ENCODE measurements around the gene HIGD2B.
A peak's percentile ranks its signal among the peaks of the same experiment; 100 is the strongest.
"Not testable (repeated sequence)": the region's sequence is repeated elsewhere in the genome, so short reads cannot be mapped to it uniquely, and the experiment has no call there.

HIGD2B gene

GRCh38 chr15:72725446-72725845 is 39.5 kb upstream of the HIGD2B start:
- no peak overlapping the region for H3K4me3 ChIP-seq
- H4K20me1 ChIP-seq: no peaks in the 10 kb centered on the region
- no peaks in the 10 kb centered on the region for H3K27me3 ChIP-seq
- H3K9ac ChIP-seq: no peak overlapping the region
- TF ChIP-seq Cebpa-rat (IDR thresholded peaks at IDR 0.05): no peak
- H3K4me1 ChIP-seq: peaks cover 0 to 12% (median 0%) of the 10 kb centered on the region in 10 experiments; a peak in 5 of 20 replicates
- no peaks in the 10 kb centered on the region for H3K9me3 ChIP-seq (replicated peaks in 1 of 11)
- no peak overlapping the region; a peak in 1 of 22 replicates for H3K27ac ChIP-seq
- peaks cover 0 to 4% (median 0%) of the 10 kb centered on the region in 11 experiments; a peak in 2 of 22 replicates for H3K36me3 ChIP-seq
- peak overlapping the region in 2 of 11 experiments; percentile 41 to 65; a peak in 4 of 22 replicates for H3K4me2 ChIP-seq

- Histone ChIP-seq H3K4me1 (peaks cover 0 to 12% (median 0%) of the 10 kb centered on the region in 10 experiments; a peak in 5 of 20 replicates), H4K20me1 (no peaks in the 10 kb centered on the region), H3K9me3 (replicated peaks in 1 of 11) (no peaks in the 10 kb centered on the region), H3K4me2 (no peak overlapping the region), H3K9ac (no peak overlapping the region), H3K27me3 (no peaks in the 10 kb centered on the region), H3K36me3 (no peaks in the 10 kb centered on the region), H3K4me3 (no peak overlapping the region), H3K27ac (no peak overlapping the region)
- TF ChIP-seq Cebpa-rat (IDR thresholded peaks at IDR 0.05): no peak
Observed at GRCh38 chr15:72724028-72724427, 38.0 kb upstream of the HIGD2B start.

- peaks cover 0 to 12% (median 0%) of the 10 kb centered on the region in 10 experiments; a peak in 5 of 20 replicates for H3K4me1 ChIP-seq
- no peak overlapping the region for H3K9ac ChIP-seq
- no peak overlapping the region for H3K4me3 ChIP-seq
- no peak overlapping the region for H3K27ac ChIP-seq
- H4K20me1 ChIP-seq: no peaks in the 10 kb centered on the region
- no peaks in the 10 kb centered on the region for H3K27me3 ChIP-seq
- H3K36me3 ChIP-seq: peaks cover 0 to 9% (median 5%) of the 10 kb centered on the region in 11 experiments; a peak in 9 of 22 replicates
- no peak for TF ChIP-seq Cebpa-rat (IDR thresholded peaks at IDR 0.05)
- no peaks in the 10 kb centered on the region for H3K9me3 ChIP-seq (replicated peaks in 1 of 11)
- H3K4me2 ChIP-seq: no peak overlapping the region
Observed at GRCh38 chr15:72722071-72722696, 36.2 kb upstream of the HIGD2B start.

- H3K4me2 ChIP-seq: peak overlapping the region in 2 of 11 experiments; percentile 52 to 59; a peak in 4 of 22 replicates
- not testable (repeated sequence) for H3K27ac ChIP-seq; H3K27me3 ChIP-seq; H3K4me3 ChIP-seq; H3K9ac ChIP-seq; H4K20me1 ChIP-seq; H3K9me3 ChIP-seq (replicated peaks in 1 of 11)
- peaks cover 0 to 10% (median 0%) of the 10 kb centered on the region in 10 experiments; a peak in 5 of 20 replicates for H3K4me1 ChIP-seq
- peaks cover 0 to 33% (median 6%) of the 10 kb centered on the region in 11 experiments; a peak in 10 of 22 replicates for H3K36me3 ChIP-seq
Observed at GRCh38 chr15:72708551-72709303, 22.7 kb upstream of the HIGD2B start.

- Histone ChIP-seq H3K4me1 (peaks cover 0 to 10% (median 0%) of the 10 kb centered on the region in 10 experiments; a peak in 5 of 20 replicates), H3K4me2 (no peak overlapping the region), H3K9ac (no peak overlapping the region), H3K4me3 (no peak overlapping the region), H3K27me3 (no peaks in the 10 kb centered on the region), H4K20me1 (no peaks in the 10 kb centered on the region), H3K9me3 (replicated peaks in 1 of 11) (no peaks in the 10 kb centered on the region), H3K36me3 (peaks cover 0 to 8% (median 0%) of the 10 kb centered on the region in 11 experiments; a peak in 2 of 22 replicates), H3K27ac (no peak overlapping the region)
- no peak for TF ChIP-seq Cebpa-rat (IDR thresholded peaks at IDR 0.05)
Observed at GRCh38 chr15:72706266-72706665, 20.3 kb upstream of the HIGD2B start.

- H3K9me3 ChIP-seq (replicated peaks in 1 of 11): no peaks in the 10 kb centered on the region
- no peak for TF ChIP-seq Cebpa-rat (IDR thresholded peaks at IDR 0.05)
- H4K20me1 ChIP-seq: no peaks in the 10 kb centered on the region
- no peaks in the 10 kb centered on the region for H3K27me3 ChIP-seq
- H3K4me1 ChIP-seq: no peaks in the 10 kb centered on the region
- no peak overlapping the region for H3K4me2 ChIP-seq
- peaks cover 0 to 6% (median 0%) of the 10 kb centered on the region in 11 experiments; a peak in 1 of 22 replicates for H3K36me3 ChIP-seq
- no peak overlapping the region for H3K9ac ChIP-seq
- no peak overlapping the region for H3K4me3 ChIP-seq
- no peak overlapping the region for H3K27ac ChIP-seq
Observed at GRCh38 chr15:72700076-72700475, 14.1 kb upstream of the HIGD2B start.

- Histone ChIP-seq H3K4me1 (no peaks in the 10 kb centered on the region), H3K4me3 (no peak overlapping the region)
- no peak for TF ChIP-seq Cebpa-rat (IDR thresholded peaks at IDR 0.05)
Observed at GRCh38 chr15:72698938-72699337, 13.0 kb upstream of the HIGD2B start.

GRCh38 chr15:72690938-72691337 is 5.0 kb upstream of the HIGD2B start:
- Histone ChIP-seq H3K4me2 (peak overlapping the region in 2 of 11 experiments; percentile 6 to 19; a peak in 1 of 22 replicates), H3K4me3 (no peak overlapping the region), H3K4me1 (peaks cover 7 to 18% (median 11%) of the 10 kb centered on the region in 10 experiments; a peak in 19 of 20 replicates), H3K36me3 (peaks cover 0 to 6% (median 0%) of the 10 kb centered on the region in 11 experiments; a peak in 1 of 22 replicates), H3K27me3 (no peaks in the 10 kb centered on the region), H3K9me3 (replicated peaks in 1 of 11) (0 out of 22 replicates have a peak, but pooled peaks cover 0 to 4% (median 0%) of the 10 kb centered on the region in 11 experiments), H3K9ac (no peak overlapping the region), H4K20me1 (no peaks in the 10 kb centered on the region), H3K27ac (no peak overlapping the region)
- no peak for TF ChIP-seq Cebpa-rat (IDR thresholded peaks at IDR 0.05)

More at GRCh38 chr15:72698938-72699337, 13.0 kb upstream of the HIGD2B start:
- Histone ChIP-seq H3K9me3 (replicated peaks in 1 of 11) (no peaks in the 10 kb centered on the region), H3K27me3 (no peaks in the 10 kb centered on the region), H3K9ac (no peak overlapping the region), H3K4me2 (no peak overlapping the region), H3K36me3 (peaks cover 0 to 6% (median 0%) of the 10 kb centered on the region in 11 experiments; a peak in 1 of 22 replicates), H4K20me1 (no peaks in the 10 kb centered on the region), H3K27ac (no peak overlapping the region)

- 0 out of 22 replicates have a peak, but pooled peaks cover 0 to 4% (median 0%) of the 10 kb centered on the region in 11 experiments for H3K9me3 ChIP-seq (replicated peaks in 1 of 11)
- H3K27ac ChIP-seq: no peak overlapping the region
- H3K9ac ChIP-seq: no peak overlapping the region
- H3K36me3 ChIP-seq: no peaks in the 10 kb centered on the region
- H3K4me1 ChIP-seq: peaks cover 15 to 28% (median 20%) of the 10 kb centered on the region in 10 experiments
- no peaks in the 10 kb centered on the region for H4K20me1 ChIP-seq
- H3K27me3 ChIP-seq: no peaks in the 10 kb centered on the region
- no peak overlapping the region for H3K4me3 ChIP-seq
- H3K4me2 ChIP-seq: no peak overlapping the region
- TF ChIP-seq Cebpa-rat (IDR thresholded peaks at IDR 0.05): no peak
Observed at GRCh38 chr15:72688697-72689096, 2.7 kb upstream of the HIGD2B start.

Data from BLaER1 treated with 17β-estradiol and CSF1 and Interleukin-3, amounts not matched to agents 10 nM and 100 nM (cell line).